AG04450 (cell line): ENCODE data around the gene TOB2. TPM values are rescaled to one million over a fixed set of nuclear protein-coding genes. Genes with fewer than 3 reads are reported as not detected.

Experiments used
- CTCF ChIA-PET: fragments of 300-600, 350-600 bp; formaldehyde crosslinking; extraction: SDS; loops from one replicate; lab custom pipeline; 2022; ENCODE audit warnings: antibody characterized with exemption, inconsistent platforms; lab: Charles Lee
- POLR2A ChIA-PET: fragments of 350-600 bp; formaldehyde crosslinking; extraction: SDS; loops from one replicate; lab custom pipeline; 2021; ENCODE audit warnings: antibody characterized with exemption, inconsistent platforms; lab: Yijun Ruan, JAX
- DNase-seq: peaks from one replicate; pipeline ENCODE4 v3.0.0-alpha.2; 2011; ENCODE audit warnings: low read depth, low spot score
- H3K27ac ChIP-seq: one replicate; pipeline ENCODE4 v1.5.1; 2012; ENCODE audit warnings: low read depth, low read length, control low read depth
- H3K27me3 ChIP-seq: one replicate; pipeline ENCODE4 v1.6.0; 2012; ENCODE audit warnings: low read length; ENCODE audit not compliant: control insufficient read depth, insufficient read depth
- H3K4me3 ChIP-seq: 2 replicates; pipeline ENCODE4 v1.5.1; 2011; ENCODE audit warnings: mild to moderate bottlenecking, low read depth, low read length, control low read depth
- H3K9me3 ChIP-seq: 2 replicates; pipeline ENCODE4 v1.5.1; 2012; ENCODE audit warnings: low read length; ENCODE audit not compliant: control insufficient read depth, insufficient read depth
- CTCF ChIP-seq: IDR thresholded peaks from 2 replicates; pipeline ENCODE4 v1.5.1; 2011; ENCODE audit warnings: low read depth, low read length, control low read depth, inconsistent platforms
- polyA plus RNA-seq: library from polyadenylated mRNA; depleted of rRNA; stranded (reverse); fragments of >200 nt; gene quantifications from 2 replicates; pipeline ENCODE4 v1.2.3, GENCODE V29; 2011

Gene TOB2
- polyA plus RNA-seq, 1 experiment, result 25.9 TPM

- CTCF ChIA-PET, result interaction anchor here (3.3 kb wide), 1 partner anchor 12 kb away, joined by 10 read pairs; no protein-coding TSS in a partner anchor
- no peak for DNase-seq
- POLR2A ChIA-PET, result no interaction called here
- Histone ChIP-seq H3K27me3 (no peaks in the 10 kb centered on the region), H3K4me3 (no peak overlapping the region), H3K27ac (no peak overlapping the region), H3K9me3 (no peaks in the 10 kb centered on the region)
- no peak for TF ChIP-seq CTCF
Measured at GRCh38 chr22:41415554-41415953, 31.0 kb downstream of the TOB2 start.

GRCh38 chr22:41411021-41411851 lies 35.4 kb downstream of the TOB2 start:
- TF ChIP-seq CTCF, result no peak
- Histone ChIP-seq H3K4me3 (no peak overlapping the region), H3K27ac (no peak overlapping the region), H3K9me3 (no peaks in the 10 kb centered on the region), H3K27me3 (no peaks in the 10 kb centered on the region)
- ChIA-PET CTCF (interaction anchor here (0.6 to 2.8 kb wide), 5 partner anchors 11 to 186 kb away, joined by 3 to 12 read pairs (median 3); no protein-coding TSS in a partner anchor), POLR2A (no interaction called here)
- DNase-seq, result no peak

- no peak overlapping the region for H3K27ac ChIP-seq
- H3K4me3 ChIP-seq, result no peak overlapping the region
- DNase-seq, result no peak
- CTCF ChIA-PET, result interaction anchor here (0.7 to 2.8 kb wide), 2 partner anchors 107 to 117 kb away, joined by 3 to 12 read pairs; no protein-coding TSS in a partner anchor
- POLR2A ChIA-PET, result interaction anchor here (0.6 kb wide), 1 partner anchor 205 kb away, joined by 8 read pairs; no protein-coding TSS in a partner anchor
- no peak for TF ChIP-seq CTCF
- H3K27me3 ChIP-seq, result no peaks in the 10 kb centered on the region
- no peaks in the 10 kb centered on the region for H3K9me3 ChIP-seq
Measured at GRCh38 chr22:41410311-41410751, 36.3 kb downstream of the TOB2 start.

GRCh38 chr22:41408665-41409064 lies 37.9 kb downstream of the TOB2 start:
- Histone ChIP-seq H3K27me3 (no peaks in the 10 kb centered on the region), H3K27ac (no peak overlapping the region), H3K9me3 (no peaks in the 10 kb centered on the region), H3K4me3 (no peak overlapping the region)
- ChIA-PET POLR2A (interaction anchor here (1.1 to 1.4 kb wide), 2 partner anchors 38 to 60 kb away, joined by 4 to 7 read pairs; partner anchors contain the start of genes ACO2, PHF5A and TOB2), CTCF (no interaction called here)
- no peak for DNase-seq
- TF ChIP-seq CTCF, result no peak

GRCh38 chr22:41407433-41407832 lies 39.2 kb downstream of the TOB2 start:
- Histone ChIP-seq H3K27me3 (no peaks in the 10 kb centered on the region), H3K9me3 (no peaks in the 10 kb centered on the region), H3K27ac (no peak overlapping the region), H3K4me3 (no peak overlapping the region)
- no peak for TF ChIP-seq CTCF
- no peak for DNase-seq
- ChIA-PET POLR2A (interaction anchor here (0.7 kb wide), 1 partner anchor 159 kb away, joined by 3 read pairs; no protein-coding TSS in a partner anchor), CTCF (interaction anchor here (1.2 kb wide), 1 partner anchor 110 kb away, joined by 5 read pairs; no protein-coding TSS in a partner anchor)
